Hair follicular keratinocyte (primary cell): ENCODE data around the gene ZNF526. TPM values are rescaled to one million over a fixed set of nuclear protein-coding genes. Genes with fewer than 3 reads are reported as not detected.

Source experiments
- total RNA-seq: library from RNA; depleted of rRNA; stranded (reverse); fragments of >200 nt; gene quantifications from 2 replicates; pipeline ENCODE4 v1.2.3, GENCODE V29; 2015

ZNF526 gene, protein sequence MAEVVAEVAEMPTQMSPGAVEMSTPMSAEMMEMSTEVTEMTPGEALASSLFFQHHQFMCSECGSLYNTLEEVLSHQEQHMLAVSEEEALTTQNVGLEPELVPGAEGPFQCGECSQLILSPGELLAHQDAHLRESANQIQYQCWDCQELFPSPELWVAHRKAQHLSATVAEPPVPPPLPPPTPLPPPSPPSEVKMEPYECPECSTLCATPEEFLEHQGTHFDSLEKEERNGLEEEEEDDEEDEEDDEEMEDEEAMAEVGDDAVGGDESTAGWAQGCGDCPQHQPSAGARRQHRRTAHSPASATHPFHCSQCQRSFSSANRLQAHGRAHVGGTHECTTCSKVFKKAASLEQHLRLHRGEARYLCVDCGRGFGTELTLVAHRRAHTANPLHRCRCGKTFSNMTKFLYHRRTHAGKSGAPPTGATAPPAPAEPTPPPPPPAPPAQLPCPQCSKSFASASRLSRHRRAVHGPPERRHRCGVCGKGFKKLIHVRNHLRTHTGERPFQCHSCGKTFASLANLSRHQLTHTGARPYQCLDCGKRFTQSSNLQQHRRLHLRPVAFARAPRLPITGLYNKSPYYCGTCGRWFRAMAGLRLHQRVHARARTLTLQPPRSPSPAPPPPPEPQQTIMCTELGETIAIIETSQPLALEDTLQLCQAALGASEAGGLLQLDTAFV
- 4.8 and 6.3 TPM in 2 replicates for total RNA-seq

GRCh38 chr19:42219812-42220750 is at the start of gene ZNF526:
TSS of gene ZNF526 (plus strand) at chr19:42220312. CDS start at chr19:42224404, 4,092 bp downstream.

GRCh38 chr19:42217520-42218437 is 2.3 kb upstream of the ZNF526 start, which contains the start of gene DEDD2:
TSS of gene DEDD2 (minus strand) at chr19:42217677. CDS start at chr19:42217007, 670 bp downstream.

GRCh38 chr19:42242512-42243409 is 22.6 kb downstream of the ZNF526 start, which contains the start of gene GSK3A:
TSS of gene GSK3A (minus strand) at chr19:42242602. CDS start at chr19:42242465, 137 bp downstream.

DNA sequence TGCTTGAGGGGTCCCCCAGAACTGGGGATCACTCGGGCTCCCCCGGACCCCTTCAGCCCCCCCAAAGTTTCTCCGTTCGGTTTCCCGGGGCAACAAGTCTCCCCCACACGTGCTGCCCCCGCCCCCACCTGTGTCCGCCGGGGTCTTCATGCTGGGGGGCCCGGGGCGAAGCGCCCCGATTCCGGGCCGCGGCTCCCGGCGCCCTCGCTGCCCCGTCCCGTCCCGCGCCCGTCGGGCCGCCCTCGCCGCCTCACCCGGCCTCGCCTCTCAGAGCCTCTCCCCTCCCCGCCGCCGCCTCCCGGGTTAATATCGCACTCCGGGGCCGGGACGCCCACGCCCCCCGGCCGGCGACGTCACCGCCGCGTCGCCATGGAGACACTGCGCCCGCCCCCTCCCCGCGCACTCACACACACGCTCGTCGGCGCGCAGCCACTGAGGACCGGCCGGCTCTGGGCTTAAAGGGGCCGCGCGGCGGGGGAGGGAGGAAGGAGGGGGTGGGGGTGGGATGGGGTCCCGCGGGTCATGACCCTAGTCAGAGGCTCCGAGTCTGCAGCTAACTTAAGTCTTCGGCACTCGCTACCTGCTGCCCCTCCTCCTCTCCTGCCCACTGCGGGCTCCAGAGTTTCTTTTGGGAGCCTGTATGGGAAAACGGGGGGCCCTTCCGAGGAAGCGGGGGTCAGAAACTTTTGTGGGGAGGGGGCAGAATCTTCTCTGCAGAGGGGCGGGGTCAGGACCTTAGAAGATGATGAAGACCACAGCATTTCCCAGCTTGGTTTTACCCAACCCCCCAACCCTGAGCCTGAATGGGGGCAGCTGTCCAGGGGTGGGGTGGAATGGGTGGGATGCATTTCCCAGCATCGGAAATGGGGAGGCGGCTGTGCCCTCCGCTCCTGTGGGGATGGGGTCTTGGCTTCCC is 35.0 kb downstream of the ZNF526 start, which contains the start of gene ERF:
TSS of gene ERF (minus strand) at position 279 of the 916 bp plus-strand sequence. CDS start at position 150, 129 bp downstream.

GRCh38 chr19:42268704-42269477 is 48.8 kb downstream of the ZNF526 start, which contains the start of gene CIC:
TSS of gene CIC (plus strand) at chr19:42269252. CDS start at chr19:42271784, 2,532 bp downstream.

Other genes starting within 250 kb of the ZNF526 start
- 0.04 TPM in 1 of 2 replicates, not detected in the other for gene ATP1A3, start 226.1 kb upstream of the ZNF526 start, total RNA-seq
- 0.04 and 0.16 TPM in 2 replicates for gene GRIK5, start 150.1 kb upstream of the ZNF526 start, total RNA-seq
- gene ZNF574, start 144.1 kb upstream of the ZNF526 start, total RNA-seq = 15.0 and 18.9 TPM in 2 replicates
- gene POU2F2, start 87.9 kb upstream of the ZNF526 start, total RNA-seq = 12.5 and 25.6 TPM in 2 replicates
- gene DEDD2, start 2.6 kb upstream of the ZNF526 start, total RNA-seq = 42.2 and 44.1 TPM in 2 replicates
- 22.4 and 22.7 TPM in 2 replicates for gene GSK3A, start 22.3 kb downstream of the ZNF526 start, total RNA-seq
- 67.2 and 121 TPM in 2 replicates for gene ERF, start 34.8 kb downstream of the ZNF526 start, total RNA-seq
- 47.4 and 52.2 TPM in 2 replicates for gene CIC, start 48.9 kb downstream of the ZNF526 start, total RNA-seq
- gene PRR19, start 81.8 kb downstream of the ZNF526 start, total RNA-seq = 0.80 and 2.1 TPM in 2 replicates
- gene PAFAH1B3, start 82.3 kb downstream of the ZNF526 start, total RNA-seq = 64.2 and 85.3 TPM in 2 replicates
- gene TMEM145, start 93.0 kb downstream of the ZNF526 start, total RNA-seq = not detected in 2 replicates
- 7.3 and 13.6 TPM in 2 replicates for gene MEGF8, start 105.3 kb downstream of the ZNF526 start, total RNA-seq
- 1.7 and 4.1 TPM in 2 replicates for gene CNFN, start 170.0 kb downstream of the ZNF526 start, total RNA-seq
- 20.8 and 23.8 TPM in 2 replicates for gene LIPE, start 207.1 kb downstream of the ZNF526 start, total RNA-seq
- gene CXCL17, start 222.6 kb downstream of the ZNF526 start, total RNA-seq = not detected in 2 replicates